ENCODE data around the gene HOXB3.

HOXB3 gene

GRCh38 chr17:48589831-48590606 lies at the start of gene HOXB3:
HOXB3 (minus strand) TSS chr17:48590241; CDS start chr17:48552474, 37,767 bp downstream.
- DNase-seq (ENCODE audit: low read depth in 1 of 2, low spot score in 1 of 2), result no peak

DNA sequence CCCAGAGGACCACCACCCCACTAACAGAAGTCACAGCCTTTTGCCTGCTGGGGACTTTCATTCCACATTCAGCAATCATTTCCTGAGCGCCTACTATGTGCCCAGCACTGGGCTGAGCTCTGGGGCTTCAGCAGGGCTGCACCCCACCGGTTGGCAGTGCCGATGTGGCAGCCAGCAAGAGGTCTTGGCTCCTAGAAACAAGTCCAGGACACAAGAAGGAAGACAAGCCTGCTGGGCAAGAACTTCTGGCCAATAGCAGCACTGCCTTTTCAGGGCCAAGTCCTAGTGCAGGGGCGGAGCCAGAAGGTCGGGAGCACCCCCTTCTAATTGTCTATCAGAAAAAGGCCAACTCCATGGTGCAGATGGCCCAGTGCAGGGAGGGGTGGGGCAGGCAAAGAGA lies 49.1 kb upstream of the HOXB3 start:
- no peak for DNase-seq (ENCODE audit: low read depth in 1 of 2, low spot score in 1 of 2)

DNA sequence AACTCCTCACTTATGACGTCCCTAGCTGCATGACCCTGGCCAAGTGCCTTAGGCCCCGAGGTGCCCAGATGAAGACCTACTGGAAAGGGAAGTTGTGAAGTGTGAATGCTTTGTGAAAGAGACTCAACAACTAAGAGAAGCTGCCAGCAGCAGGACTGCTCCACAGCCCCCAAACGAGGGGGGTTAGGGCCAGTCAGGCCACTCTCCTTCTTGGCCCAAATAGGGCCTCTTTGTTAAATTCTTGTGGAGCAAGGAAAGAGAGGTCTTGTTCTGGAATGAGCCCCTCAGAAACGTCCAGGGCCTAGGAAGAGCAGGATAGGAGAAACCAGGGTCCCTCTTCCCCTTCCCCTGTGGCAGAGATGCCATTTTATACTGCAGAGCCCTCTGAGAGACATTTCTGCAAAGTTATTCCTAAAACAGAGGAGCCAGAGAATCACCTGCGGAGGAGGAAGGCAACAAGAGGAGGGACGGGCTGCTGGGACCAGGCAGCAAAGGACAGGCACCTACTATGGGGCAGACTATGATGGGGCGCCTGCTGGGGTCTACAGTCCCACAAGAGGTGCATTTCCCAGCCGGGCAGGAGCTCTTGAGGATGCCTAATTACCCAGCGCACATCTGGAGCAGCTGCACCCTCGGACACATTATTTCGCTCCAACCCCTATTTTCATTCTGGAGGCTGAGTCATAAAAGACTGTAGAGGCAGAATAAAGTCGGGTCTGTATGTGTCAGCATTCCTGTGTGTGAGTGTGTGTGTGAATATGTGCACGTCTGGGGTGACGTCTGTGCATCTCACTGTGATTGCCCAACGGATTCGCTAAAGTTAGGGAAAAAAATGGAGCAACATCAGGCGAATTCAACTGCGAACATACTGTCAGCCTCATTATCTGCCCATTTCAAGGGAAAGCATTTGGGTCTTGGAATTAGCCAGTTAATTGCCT lies 47.6 kb upstream of the HOXB3 start:
- no peak for DNase-seq (ENCODE audit: low read depth in 1 of 2, low spot score in 1 of 2)

- DNase-seq (ENCODE audit: low read depth in 1 of 2, low spot score in 1 of 2), result peak; percentile 47 to 54
Measured at GRCh38 chr17:48636177-48637018, 46.4 kb upstream of the HOXB3 start.

GRCh38 chr17:48634493-48635208 lies 44.6 kb upstream of the HOXB3 start:
- DNase-seq (ENCODE audit: low read depth in 1 of 2, low spot score in 1 of 2), result no peak

DNA sequence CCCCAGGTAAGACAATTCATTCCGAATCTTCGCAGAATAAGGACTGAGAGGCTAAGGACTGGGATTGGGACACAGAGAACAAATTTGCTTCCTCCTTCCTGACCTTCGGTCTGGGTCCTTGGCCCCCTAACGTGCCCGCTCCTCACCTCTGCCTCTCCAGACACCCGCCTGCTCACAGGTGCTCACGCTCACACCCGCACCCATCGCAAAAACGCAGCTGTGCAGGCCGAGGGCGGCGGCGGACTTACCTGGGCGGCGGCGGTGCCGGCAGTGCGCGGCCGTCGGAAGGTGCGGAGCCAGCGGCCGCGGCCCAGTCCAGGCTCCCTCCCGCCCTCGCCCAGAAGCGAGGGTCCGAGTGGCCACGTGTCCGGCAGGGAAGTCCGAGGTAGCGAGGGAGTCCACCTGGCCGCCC lies 43.2 kb upstream of the HOXB3 start:
- DNase-seq (ENCODE audit: low read depth in 1 of 2, low spot score in 1 of 2), result no peak

DNA sequence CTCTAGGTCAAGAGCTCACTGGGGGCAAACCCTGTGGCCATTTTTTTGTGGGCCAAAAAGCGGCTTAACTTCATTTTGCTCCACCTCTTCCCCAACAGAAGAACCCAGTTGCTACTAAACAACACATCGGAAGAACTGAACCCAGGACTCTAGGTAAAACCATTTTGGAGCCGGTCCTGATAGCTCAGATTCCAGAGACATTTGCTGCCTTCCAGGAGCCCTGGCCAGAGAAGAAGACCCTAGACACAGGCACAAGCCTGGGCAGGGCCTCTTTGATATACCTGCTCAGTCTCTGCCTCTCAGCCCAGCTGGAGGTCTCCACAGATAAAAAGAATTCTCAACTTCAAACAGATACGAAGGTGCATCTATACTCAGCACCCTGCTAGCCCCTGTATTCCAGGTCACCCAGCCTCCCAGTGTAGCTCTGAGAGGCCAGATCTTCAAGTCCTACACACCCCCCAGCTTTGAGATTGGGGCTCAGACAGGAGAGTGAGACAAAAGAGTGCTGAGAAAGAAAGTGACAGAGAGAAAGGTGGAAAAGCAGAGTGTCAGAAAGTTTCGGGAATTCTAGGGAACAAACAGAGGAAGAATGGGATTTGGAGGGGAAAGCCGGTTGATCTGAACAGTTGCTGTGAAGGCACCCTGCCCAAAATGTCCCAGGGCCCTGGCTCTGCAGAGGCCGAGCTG lies 42.7 kb upstream of the HOXB3 start:
- DNase-seq (ENCODE audit: low read depth in 1 of 2, low spot score in 1 of 2), result no peak

- no peak for DNase-seq (ENCODE audit: low read depth in 1 of 2, low spot score in 1 of 2)
Measured at GRCh38 chr17:48631693-48632578, 41.9 kb upstream of the HOXB3 start.

GRCh38 chr17:48630925-48631692 lies 41.1 kb upstream of the HOXB3 start:
- DNase-seq (ENCODE audit: low read depth in 1 of 2, low spot score in 1 of 2), result no peak

- DNase-seq (ENCODE audit: low read depth in 1 of 2, low spot score in 1 of 2), result no peak
Measured at GRCh38 chr17:48630009-48630924, 40.2 kb upstream of the HOXB3 start.

- no peak for DNase-seq (ENCODE audit: low read depth in 1 of 2, low spot score in 1 of 2)
Measured at GRCh38 chr17:48629411-48629759, 39.3 kb upstream of the HOXB3 start.

DNA sequence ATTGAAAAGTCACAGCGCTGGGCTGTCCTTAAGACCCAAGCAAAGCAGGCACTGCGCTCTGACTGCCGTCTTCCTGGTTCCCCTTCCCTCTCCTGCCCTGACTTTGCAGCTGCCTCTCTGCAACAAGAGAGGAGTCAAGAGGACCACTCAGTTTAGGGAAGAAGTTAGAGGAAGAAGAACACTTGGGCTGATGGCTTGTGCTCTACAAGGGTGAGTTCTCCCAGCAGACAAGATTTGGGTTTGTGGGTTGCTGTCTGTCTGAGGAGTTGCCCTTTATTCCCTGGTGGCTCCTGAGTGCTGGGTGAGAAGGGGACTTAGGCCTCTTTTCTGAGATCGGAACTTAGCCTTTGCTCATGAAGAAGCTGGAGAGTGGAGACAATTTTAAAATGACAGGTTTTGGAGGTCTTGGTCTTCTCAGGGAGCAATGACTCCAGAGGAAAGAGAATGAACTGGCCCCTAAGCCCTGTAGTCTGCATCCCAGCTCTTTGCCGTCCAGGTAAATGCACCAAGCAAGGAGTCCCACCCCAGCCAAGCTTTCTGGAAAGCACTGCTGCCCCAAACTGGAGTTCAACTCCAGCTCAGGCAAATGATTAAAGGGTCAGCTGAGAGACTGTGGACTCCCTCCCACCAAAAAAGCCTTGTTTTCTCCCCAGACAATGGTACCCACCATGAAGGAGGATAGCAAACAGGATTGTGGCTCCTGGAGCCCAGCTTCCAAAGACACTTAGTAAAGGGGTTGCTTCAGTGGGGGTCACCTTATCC lies 38.8 kb upstream of the HOXB3 start:
- no peak for DNase-seq (ENCODE audit: low read depth in 1 of 2, low spot score in 1 of 2)

DNA sequence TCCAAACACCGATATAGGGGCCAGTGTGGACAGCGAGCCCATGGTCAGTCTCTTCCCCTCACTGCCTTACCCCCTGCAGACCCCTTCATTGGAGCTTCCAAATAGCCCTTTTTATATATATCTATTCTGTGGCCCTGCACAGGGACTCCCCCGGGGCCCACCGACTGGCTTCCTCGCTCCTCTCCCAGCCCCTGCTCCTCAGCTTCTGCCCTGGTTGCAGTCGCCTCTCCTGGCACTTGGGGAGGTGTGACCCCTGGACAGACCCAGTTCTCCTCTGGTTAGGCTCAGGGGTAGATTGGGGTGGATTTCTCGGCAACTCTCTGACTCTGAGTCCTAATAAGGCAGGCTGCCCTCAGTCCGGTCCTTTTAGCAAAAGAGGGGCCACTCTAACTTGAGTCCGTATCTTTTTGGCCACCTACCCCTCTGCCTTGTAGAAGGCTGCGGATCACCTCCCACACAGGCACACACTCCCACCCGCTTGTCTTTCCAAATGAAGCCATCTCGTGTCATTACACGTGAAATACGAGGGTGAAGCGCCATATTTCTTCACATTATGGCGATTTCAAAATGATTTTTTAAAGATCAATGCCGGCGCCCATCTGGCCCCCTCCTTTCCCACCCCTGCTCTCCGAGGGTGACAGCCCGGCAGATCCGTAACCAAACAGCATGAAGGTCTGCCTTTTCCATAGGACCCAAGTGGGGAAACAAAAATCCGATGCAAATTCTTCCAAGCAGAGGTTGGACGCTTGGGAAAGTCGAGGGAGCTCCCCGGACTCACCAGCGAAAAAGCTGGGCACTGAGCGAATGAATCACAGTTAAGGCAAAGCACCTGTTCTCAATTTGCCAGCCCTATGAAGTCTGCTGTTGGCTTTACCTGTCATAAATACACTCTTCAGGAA lies 37.8 kb upstream of the HOXB3 start:
- no peak for DNase-seq (ENCODE audit: low read depth in 1 of 2, low spot score in 1 of 2)

DNA sequence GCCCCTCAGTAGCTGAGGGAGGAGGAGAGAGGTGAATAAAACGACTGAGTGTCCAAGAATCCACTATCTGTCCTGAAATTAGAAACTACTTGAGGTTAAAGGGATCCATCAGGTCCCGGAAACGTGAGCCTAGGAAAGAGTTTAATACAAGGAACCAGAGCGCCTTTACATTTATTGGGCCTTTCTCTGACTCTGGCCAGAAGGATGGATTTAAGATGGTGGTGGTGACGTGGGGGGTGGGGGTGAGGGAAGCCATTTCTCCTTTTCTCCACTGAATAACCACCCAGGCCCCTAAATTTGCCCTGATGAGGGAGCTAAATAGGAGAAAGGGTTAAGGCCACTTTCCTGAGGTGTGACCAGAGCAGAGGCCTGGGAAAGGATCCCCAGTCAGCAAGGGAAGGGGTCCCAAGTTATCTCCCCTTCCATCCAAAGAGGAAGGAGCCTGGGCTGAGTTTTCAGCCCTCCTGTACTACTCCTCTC lies 37.1 kb upstream of the HOXB3 start:
- no peak for DNase-seq (ENCODE audit: low read depth in 1 of 2, low spot score in 1 of 2)
